Measurements from ENCODE around the gene IRF7. TPM values are rescaled to one million over a fixed set of nuclear protein-coding genes. Genes with fewer than 3 reads are reported as not detected.

The IRF7 gene
- total RNA-seq, 1 experiment from 2014 or later, result 15.2 TPM

- Histone ChIP-seq H3K4me3 (replicated peaks in 1 of 2; ENCODE audit: low read depth in 1 of 2, low read length in 2 of 2) (no peak overlapping the region), H3K9ac (ENCODE audit: low read length) (no peak overlapping the region), H3K9me3 (ENCODE audit: control insufficient read depth in 1 of 2, insufficient read depth in 1 of 2, low read depth in 1 of 2, low read length in 2 of 2) (no peaks in the 10 kb centered on the region), H3K36me3 (ENCODE audit: control insufficient read depth in 1 of 2, insufficient read depth in 2 of 2, low read length in 2 of 2) (peaks cover 46 to 56% of the 10 kb centered on the region in 2 experiments; a peak in 3 of 4 replicates), H2AFZ (ENCODE audit: low read depth, low read length, poor library complexity, severe bottlenecking) (no peak overlapping the region), H4K20me1 (ENCODE audit: insufficient read depth) (peaks cover 3% of the 10 kb centered on the region; the same call in 1 of the 2 replicates), H3K9me2 (ENCODE audit: insufficient read depth) (no peaks in the 10 kb centered on the region), H3K79me2 (ENCODE audit: insufficient read depth, low read length) (peaks cover 21% of the 10 kb centered on the region; the same call in 1 of the 2 replicates), H3K4me2 (ENCODE audit: low read length) (no peak overlapping the region), H3K4me1 (ENCODE audit: control insufficient read depth in 1 of 2, insufficient read depth in 2 of 2, low read length in 2 of 2) (peaks cover 0 to under 1% of the 10 kb centered on the region in 2 experiments; a peak in 1 of 4 replicates), H3K27me3 (ENCODE audit: insufficient read depth, low read length) (no peaks in the 10 kb centered on the region), H3K27ac (ENCODE audit: low read depth, low read length) (no peak overlapping the region)
- TF ChIP-seq ZBTB33 (IDR thresholded peaks at IDR 0.05; ENCODE audit: extremely low read depth, insufficient replicate concordance, low read length), result no peak
- no peak for TF ChIP-seq EZH2phosphoT487 (IDR thresholded peaks at IDR 0.05; ENCODE audit: borderline replicate concordance)
- TF ChIP-seq ELF1 (IDR thresholded peaks at IDR 0.05; ENCODE audit: borderline replicate concordance, low read depth), result no peak
- no peak for TF ChIP-seq ATF3 (IDR thresholded peaks at IDR 0.05)
- TF ChIP-seq CTCF (IDR thresholded peaks at IDR 0.05 in 2 of 3, conservative IDR thresholded peaks at IDR 0.05 in 1 of 3; ENCODE audit: borderline replicate concordance in 1 of 3, insufficient read depth in 1 of 3, low read depth in 2 of 3, low read length in 2 of 3), result no peak
- TF ChIP-seq REST (IDR thresholded peaks at IDR 0.05; ENCODE audit: low read depth), result no peak
- no peak for TF ChIP-seq SRF (IDR thresholded peaks at IDR 0.05; ENCODE audit: low read depth)
- TF ChIP-seq EZH2 (IDR thresholded peaks at IDR 0.05), result no peak
- TF ChIP-seq FOSL1 (IDR thresholded peaks at IDR 0.05; ENCODE audit: low read depth), result no peak
- TF ChIP-seq POLR2A (IDR thresholded peaks at IDR 0.05; ENCODE audit: borderline replicate concordance, extremely low read depth, insufficient read depth, insufficient read length), result no peak
- BruUV-seq (replicated peaks), result no TSS peak
- DNase-seq (ENCODE audit: low read depth, low spot score), result no peak
- ChIA-PET POLR2A (no interaction called here), CTCF (no interaction called here), RAD21 (ENCODE audit: low non-redundant PET in 1 of 2, low total read pairs in 2 of 2, uncharacterized antibody in 2 of 2, unreplicated experiment in 2 of 2) (no interaction called here)
- no peak for ATAC-seq
- intact Hi-C loops (cut with micrococcal nuclease), result no loop called here
These were observed 8.6 kb downstream of the IRF7 start for GRCh38 chr11:607020-607780.
